GM18511 (cell line): ENCODE measurements around the gene HOXD9.
A peak's percentile ranks its signal among the peaks of the same experiment; 100 is the strongest.

Source experiments
- ATAC-seq: cut with Tn5 transposase; IDR thresholded peaks from one replicate; pipeline ENCODE4 v1.9.1; 2021; ENCODE audit warnings: mild to moderate bottlenecking, moderate library complexity; ENCODE audit not compliant: unreplicated experiment

The HOXD9 gene

GRCh38 chr2:176085861-176086771, 36.4 kb upstream of the HOXD9 start:
- ATAC-seq, result no peak

GRCh38 chr2:176087330-176088047, 35.0 kb upstream of the HOXD9 start:
- no peak for ATAC-seq

DNA sequence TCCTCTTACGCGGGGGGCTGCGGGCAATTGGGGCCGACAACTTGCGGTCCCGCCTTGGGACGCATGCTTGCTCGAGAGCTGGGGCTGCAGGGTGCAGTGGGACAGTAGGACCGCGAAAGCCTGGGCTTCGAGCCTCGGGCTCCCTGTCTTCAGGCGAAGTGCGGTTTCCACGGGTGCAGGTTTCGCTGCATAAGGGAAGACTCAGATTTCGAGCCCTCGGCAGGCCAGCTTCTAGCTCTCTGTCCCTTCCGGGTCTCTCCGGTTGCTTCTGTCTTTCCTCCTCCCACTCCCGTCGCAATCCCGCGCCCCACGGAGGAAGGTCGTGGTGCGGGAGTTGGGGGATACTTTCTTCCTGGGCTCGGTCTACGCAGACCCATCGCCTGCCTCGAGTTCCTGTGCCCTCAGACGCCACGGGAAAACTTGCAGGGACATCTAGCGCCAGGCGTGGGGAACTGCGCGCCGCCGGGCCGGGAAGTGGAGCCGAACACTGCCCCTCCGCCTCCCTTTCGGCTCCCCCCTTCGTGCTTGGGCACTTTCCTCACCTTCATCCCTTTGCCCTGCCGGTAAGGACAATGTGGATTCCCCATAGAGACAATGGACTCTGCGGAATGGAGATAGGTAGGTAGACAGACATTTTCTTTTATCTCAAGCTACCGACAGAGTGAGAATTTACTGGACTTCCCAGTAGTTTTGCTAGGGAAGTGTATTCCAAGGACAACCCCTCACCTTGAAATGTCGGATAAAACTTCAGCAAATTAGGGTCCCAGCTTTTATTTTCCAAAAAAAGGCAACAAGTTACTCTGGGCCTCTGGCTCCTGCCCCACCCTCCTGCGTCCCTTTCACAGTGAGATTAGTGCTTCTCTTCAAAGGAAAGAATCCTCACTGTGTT, 34.2 kb upstream of the HOXD9 start:
- ATAC-seq, result no peak

DNA sequence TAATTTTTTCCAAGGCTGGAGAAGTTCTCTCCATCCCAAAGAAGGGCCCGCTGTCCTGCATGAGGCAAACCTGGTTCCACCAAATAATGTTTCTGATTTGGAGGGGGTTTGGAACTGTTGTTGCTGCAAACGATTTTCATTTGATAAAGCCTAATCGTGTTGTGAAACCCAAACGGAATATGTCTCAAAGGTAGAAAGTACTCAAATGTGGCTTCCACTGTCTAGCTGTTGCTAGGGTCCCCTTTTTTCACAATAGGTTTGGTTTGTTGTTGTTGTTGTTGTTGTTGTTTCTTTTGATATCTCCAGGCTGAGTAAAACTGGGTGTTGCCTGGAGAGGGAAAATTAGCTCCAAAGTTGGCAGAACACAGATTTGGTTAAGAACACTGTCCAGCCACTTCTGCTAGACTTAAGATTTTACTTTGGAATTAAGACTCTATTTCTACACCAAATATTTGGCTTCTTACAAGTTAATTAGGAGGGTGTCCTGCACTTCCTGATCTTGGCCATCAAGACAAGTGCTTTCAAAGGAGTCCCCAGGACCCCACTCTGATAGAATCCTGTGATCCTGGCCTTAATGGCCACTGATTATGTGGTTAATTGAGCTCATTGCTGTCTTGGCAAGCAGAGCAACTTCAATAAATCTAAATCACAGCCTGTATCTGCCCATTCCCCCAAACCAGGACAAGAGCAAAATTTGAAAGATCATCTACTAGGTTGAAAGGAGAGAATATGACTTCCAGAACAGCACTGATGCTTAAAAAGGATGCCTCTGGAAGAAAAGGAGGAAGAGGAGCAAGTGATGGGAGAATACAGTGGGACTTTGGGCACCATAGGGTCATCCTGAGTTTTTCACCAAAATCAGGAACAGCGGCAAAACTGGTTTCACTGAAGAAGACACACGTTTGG, 33.3 kb upstream of the HOXD9 start:
- ATAC-seq, result no peak

GRCh38 chr2:176089843-176090395, 32.6 kb upstream of the HOXD9 start:
- ATAC-seq, result no peak

DNA sequence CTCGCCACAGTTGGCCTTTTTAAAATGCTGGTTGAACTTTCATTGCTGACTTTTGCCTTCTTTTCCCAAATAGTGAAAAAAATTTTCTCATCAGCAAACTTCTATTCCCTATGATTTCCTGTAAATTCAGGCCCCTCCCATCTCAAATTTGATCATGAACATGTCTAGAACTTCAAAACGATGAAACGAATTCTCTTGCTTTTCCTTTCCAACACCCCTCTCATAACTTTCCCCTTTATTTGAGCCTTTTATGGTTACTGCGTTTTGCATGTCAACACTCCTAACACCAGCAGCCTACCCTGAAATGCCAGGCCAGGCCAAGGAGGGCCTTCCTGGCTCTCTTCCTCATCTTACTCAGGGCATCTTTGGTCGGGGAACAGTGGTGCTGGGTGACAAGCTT, 31.7 kb upstream of the HOXD9 start:
- ATAC-seq, result no peak

DNA sequence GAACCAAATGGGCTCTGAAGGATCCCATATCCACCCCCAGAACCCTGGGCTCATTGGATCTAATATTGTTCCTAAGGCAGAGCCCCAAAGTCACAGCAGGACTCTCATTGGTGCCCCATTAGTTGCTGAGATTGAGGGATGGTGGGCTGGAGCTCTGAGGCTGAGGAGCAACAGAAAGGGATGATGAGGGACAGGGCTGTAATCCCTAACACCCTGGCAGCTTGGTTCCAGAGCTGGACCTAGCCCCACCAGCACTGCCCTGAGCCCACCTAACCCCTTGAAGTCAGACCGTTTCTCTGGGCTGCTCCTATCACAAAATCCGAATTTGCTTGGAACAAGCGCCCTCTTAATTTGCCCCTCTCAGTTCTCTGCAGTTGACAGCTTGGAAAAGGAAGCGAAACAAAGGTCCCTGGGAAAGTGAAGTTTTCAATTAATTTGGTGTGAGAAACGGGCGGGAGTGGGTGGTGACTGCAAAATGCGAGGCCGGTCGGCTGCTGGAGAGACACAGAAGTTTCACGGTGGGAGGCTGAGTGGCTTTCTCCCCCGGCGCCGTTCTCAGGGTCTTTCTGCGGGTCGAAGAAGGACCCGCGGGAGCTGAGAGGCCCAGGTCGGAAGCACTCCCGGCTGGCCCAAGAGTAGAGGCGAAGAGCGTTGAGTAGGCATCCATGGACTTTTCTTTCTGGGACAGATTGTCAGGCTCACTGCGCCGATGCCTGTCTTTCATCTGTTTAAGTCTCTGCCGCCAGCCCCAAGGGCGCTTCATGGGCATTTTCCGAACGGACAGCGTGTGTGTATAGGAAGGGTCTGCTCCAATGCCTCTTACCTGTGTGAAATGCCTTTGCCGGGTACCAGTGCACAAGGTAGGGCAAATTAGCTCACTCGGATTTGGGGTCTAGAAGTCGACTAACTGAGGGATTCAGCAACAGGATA, 30.9 kb upstream of the HOXD9 start:
- no peak for ATAC-seq

GRCh38 chr2:176092270-176093144, 30.0 kb upstream of the HOXD9 start, which contains the start of gene HOXD13:
TSS of gene HOXD13 (plus strand) at chr2:176092721. CDS start at chr2:176092891, 170 bp downstream.
- ATAC-seq, result no peak

DNA sequence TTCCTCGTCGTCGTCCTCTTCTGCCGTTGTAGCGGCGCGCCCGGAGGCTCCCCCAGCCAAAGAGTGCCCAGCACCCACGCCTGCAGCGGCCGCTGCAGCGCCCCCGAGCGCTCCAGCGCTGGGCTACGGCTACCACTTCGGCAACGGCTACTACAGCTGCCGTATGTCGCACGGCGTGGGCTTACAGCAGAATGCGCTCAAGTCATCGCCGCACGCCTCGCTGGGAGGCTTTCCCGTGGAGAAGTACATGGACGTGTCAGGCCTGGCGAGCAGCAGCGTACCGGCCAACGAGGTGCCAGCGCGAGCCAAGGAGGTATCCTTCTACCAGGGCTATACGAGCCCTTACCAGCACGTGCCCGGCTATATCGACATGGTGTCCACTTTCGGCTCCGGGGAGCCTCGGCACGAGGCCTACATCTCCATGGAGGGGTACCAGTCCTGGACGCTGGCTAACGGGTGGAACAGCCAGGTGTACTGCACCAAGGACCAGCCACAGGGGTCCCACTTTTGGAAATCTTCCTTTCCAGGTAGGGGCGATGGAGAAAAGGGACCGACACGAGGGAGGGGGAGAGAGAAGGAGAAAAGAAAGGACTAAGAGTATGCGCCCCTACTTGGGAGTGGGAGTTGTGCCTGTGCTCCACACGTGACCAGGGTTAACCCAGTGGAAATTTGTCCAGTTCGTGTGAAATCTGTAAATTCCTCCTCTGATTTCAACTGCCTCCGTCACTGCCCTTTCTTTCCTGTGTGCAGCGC, 29.2 kb upstream of the HOXD9 start:
- ATAC-seq, result no peak

- no peak for ATAC-seq
These were observed 28.6 kb upstream of the HOXD9 start for GRCh38 chr2:176093898-176094249.

DNA sequence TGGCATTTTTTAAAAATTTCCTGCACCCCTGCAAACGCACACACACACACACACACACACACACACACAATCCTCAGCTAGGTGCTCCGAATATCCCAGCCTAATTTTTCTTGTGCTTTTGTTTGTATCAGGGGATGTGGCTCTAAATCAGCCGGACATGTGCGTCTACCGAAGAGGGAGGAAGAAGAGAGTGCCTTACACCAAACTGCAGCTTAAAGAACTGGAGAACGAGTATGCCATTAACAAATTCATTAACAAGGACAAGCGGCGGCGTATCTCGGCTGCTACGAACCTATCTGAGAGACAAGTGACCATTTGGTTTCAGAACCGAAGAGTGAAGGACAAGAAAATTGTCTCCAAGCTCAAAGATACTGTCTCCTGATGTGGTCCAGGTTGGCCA, 28.2 kb upstream of the HOXD9 start:
- no peak for ATAC-seq

- ATAC-seq, result no peak
These were observed 27.1 kb upstream of the HOXD9 start for GRCh38 chr2:176095421-176095820.

- ATAC-seq, result no peak
These were observed 26.1 kb upstream of the HOXD9 start for GRCh38 chr2:176096243-176096985.

- peak; percentile 90 for ATAC-seq
These were observed 25.3 kb upstream of the HOXD9 start for GRCh38 chr2:176096986-176097819.

DNA sequence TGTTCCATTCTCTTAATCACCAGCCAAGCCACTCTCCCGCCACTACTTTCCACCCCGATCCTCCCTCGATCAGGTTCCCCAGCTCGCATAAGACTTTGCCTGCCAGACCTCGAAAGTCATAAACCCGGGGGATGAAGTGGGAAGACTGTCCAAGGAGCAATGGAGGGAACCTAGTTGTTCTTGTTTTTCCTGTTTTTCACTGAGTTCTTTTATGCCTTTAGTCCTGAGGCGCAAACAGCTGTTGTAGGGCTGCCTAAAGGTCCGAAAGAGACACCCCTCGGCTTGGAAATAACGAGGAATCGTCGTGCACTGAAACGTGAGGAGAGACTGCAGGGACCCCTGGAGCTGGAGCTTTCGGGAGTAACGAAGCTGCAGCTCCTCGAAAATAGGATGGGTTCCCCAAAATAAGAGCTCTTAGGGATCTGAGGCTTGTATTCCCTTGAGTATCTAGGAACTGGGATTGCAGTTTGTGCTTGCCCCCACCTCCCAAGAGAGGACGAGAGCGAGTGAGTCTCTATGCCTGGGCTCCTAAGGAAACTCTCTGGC, 24.6 kb upstream of the HOXD9 start:
- ATAC-seq, result no peak
